Measurements from ENCODE around the gene DR1.

DNA sequence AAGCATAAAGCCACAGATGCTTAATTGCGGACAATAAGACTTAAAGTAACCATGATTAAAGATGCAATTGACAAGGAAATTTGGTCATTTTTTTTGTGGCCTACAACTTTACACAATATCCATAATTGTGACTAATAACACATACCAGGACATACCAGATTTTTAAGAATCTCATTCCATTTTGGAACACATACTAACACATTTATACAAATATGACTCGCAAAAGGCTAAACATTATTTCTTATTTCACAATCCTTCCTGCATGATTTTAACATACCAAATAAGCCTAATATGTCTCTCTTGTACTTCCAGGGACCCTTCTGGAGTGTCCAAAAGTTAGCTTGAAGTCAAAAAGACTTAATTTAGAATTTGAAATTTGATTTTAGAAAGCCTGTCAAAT lies 48.8 kb downstream of the DR1 start:
- TF ChIP-seq, protein P1, sequence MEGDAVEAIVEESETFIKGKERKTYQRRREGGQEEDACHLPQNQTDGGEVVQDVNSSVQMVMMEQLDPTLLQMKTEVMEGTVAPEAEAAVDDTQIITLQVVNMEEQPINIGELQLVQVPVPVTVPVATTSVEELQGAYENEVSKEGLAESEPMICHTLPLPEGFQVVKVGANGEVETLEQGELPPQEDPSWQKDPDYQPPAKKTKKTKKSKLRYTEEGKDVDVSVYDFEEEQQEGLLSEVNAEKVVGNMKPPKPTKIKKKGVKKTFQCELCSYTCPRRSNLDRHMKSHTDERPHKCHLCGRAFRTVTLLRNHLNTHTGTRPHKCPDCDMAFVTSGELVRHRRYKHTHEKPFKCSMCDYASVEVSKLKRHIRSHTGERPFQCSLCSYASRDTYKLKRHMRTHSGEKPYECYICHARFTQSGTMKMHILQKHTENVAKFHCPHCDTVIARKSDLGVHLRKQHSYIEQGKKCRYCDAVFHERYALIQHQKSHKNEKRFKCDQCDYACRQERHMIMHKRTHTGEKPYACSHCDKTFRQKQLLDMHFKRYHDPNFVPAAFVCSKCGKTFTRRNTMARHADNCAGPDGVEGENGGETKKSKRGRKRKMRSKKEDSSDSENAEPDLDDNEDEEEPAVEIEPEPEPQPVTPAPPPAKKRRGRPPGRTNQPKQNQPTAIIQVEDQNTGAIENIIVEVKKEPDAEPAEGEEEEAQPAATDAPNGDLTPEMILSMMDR (conservative IDR thresholded peaks at IDR 0.05; ENCODE audit: low read depth, low read length) = no peak
- TF ChIP-seq EZH2phosphoT487 (IDR thresholded peaks at IDR 0.05; ENCODE audit: borderline replicate concordance, low read length) = no peak
- no peak for TF ChIP-seq EZH2 (IDR thresholded peaks at IDR 0.05; ENCODE audit: low read length, unreplicated experiment)

All from PC-3 (cell line).